ENCODE results near the gene HOXA4.

DNA sequence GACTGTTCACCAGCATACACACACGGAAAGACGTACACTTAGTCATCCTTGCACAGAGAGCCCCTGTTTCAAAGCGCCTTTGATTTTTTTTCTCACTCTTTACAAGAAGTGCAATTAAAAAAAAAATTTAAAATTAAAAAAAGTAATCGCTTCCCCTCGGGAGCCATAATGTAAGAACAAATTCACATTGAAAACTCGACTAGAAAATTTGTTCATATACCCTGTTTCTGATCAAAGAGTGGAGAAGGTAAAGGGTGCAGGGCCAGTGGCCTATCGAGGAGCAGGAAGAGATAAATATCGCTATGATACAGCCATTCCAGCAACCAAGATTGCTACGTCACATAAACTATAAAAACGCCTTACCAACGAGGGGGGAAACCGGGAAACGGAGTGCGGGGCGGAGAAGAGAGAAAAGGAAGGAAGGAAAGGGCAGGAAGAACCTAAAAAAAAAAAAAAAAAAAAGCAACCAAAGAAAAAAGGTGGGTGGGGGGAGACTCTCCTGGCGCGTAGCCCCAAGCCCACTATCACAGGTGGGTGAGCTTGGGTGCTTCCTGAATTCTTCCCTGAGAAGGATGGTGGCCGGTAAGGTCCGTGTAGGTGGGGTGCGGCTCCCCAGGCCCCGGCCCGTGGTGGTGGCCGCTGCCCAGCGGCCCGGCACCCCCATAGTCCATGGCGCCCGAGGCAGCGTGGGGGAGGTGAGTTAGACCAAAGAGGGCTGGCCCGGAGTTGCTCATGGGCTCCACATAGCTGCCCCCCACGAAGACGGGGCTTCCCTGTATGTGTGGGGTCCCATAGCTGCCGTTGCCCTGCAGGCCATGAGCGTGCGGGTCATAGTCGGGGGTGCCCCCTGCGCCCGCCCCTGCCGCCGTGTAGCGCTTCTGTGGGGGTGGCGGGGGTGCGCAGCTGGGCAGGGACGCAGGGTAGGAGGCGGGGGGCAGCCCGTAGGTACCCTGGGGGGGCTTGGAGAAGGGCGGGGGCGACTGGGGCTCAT is 22.9 kb downstream of the HOXA4 start:
- TF ChIP-seq, protein P1, sequence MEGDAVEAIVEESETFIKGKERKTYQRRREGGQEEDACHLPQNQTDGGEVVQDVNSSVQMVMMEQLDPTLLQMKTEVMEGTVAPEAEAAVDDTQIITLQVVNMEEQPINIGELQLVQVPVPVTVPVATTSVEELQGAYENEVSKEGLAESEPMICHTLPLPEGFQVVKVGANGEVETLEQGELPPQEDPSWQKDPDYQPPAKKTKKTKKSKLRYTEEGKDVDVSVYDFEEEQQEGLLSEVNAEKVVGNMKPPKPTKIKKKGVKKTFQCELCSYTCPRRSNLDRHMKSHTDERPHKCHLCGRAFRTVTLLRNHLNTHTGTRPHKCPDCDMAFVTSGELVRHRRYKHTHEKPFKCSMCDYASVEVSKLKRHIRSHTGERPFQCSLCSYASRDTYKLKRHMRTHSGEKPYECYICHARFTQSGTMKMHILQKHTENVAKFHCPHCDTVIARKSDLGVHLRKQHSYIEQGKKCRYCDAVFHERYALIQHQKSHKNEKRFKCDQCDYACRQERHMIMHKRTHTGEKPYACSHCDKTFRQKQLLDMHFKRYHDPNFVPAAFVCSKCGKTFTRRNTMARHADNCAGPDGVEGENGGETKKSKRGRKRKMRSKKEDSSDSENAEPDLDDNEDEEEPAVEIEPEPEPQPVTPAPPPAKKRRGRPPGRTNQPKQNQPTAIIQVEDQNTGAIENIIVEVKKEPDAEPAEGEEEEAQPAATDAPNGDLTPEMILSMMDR (IDR thresholded peaks at IDR 0.05; ENCODE audit: insufficient read depth, low read length) = no peak
- TF ChIP-seq POLR2AphosphoS5 (IDR thresholded peaks at IDR 0.05; ENCODE audit: low read depth) (no peak), GABPA (IDR thresholded peaks at IDR 0.05; ENCODE audit: low read depth) (no peak)
- TF ChIP-seq, protein P2, sequence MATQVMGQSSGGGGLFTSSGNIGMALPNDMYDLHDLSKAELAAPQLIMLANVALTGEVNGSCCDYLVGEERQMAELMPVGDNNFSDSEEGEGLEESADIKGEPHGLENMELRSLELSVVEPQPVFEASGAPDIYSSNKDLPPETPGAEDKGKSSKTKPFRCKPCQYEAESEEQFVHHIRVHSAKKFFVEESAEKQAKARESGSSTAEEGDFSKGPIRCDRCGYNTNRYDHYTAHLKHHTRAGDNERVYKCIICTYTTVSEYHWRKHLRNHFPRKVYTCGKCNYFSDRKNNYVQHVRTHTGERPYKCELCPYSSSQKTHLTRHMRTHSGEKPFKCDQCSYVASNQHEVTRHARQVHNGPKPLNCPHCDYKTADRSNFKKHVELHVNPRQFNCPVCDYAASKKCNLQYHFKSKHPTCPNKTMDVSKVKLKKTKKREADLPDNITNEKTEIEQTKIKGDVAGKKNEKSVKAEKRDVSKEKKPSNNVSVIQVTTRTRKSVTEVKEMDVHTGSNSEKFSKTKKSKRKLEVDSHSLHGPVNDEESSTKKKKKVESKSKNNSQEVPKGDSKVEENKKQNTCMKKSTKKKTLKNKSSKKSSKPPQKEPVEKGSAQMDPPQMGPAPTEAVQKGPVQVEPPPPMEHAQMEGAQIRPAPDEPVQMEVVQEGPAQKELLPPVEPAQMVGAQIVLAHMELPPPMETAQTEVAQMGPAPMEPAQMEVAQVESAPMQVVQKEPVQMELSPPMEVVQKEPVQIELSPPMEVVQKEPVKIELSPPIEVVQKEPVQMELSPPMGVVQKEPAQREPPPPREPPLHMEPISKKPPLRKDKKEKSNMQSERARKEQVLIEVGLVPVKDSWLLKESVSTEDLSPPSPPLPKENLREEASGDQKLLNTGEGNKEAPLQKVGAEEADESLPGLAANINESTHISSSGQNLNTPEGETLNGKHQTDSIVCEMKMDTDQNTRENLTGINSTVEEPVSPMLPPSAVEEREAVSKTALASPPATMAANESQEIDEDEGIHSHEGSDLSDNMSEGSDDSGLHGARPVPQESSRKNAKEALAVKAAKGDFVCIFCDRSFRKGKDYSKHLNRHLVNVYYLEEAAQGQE (IDR thresholded peaks at IDR 0.05; ENCODE audit: insufficient replicate concordance, low read depth) = no peak

All from HL-60 (cell line).